ENCODE results near the gene A4GALT.
"Not testable (repeated sequence)": the region's sequence is repeated elsewhere in the genome, so short reads cannot be mapped to it uniquely, and the experiment has no call there.

Gene A4GALT

GRCh38 chr22:42679691-42680090 is 41.0 kb downstream of the A4GALT start:
- DNase-seq: no peak

- DNase-seq: no peak
These were observed 41.8 kb downstream of the A4GALT start for GRCh38 chr22:42678894-42679293.

- DNase-seq: not testable (repeated sequence)
These were observed 42.7 kb downstream of the A4GALT start for GRCh38 chr22:42677936-42678335.

DNA sequence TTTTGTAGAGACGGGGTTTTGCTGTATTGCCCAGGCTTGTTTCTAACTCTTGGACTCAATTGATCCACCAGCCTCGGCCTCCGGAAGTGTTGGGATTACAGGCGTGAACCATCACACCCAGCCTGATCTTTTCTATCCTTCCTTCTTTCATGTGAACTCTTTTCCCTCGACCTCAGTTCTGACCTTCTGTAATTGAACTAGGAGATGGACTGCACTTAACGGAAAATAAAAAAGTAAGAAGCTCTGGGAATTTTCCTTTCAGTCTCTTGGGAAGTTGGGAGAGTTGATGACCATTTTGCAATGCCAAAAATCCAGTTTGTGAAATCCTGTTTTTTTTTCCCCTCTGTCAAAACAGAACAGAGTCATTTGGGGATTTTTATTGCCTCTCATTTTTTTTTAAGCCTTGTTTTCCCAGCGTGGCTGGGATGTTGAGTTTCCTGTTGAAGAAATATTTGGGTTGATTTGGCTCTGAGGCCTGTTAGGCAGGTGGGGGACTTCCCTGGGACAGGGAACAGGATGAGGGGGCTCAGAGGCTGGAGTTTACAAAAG is 44.5 kb downstream of the A4GALT start:
- DNase-seq: no peak

DNA sequence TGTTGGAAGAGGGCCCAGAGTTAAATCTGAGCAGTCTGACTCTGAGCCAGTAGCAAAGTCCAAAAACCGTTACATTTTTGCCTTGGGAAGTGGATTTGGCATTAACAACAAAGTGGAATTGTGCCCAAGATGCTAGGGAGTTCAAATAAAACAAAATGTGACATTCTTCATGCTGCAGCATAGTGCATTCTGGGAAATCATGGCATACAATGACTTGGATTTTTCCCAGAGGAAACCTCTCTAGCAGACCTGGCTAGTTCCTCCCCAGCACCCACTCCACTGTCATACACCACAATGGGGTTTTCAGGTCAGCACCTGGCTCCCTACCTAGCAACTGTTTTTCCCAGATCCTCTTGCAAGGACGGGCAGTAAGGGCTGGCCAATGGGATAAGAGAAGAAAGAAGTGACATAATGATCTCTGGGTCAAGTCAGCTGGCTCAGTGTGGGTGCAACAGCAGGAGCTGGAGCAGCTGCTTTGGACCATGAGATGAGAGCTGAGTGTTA is 46.7 kb downstream of the A4GALT start:
- no peak for DNase-seq

- not testable (repeated sequence) for DNase-seq
These were observed 47.6 kb downstream of the A4GALT start for GRCh38 chr22:42673071-42673470.

- no peak for DNase-seq
These were observed 49.6 kb downstream of the A4GALT start for GRCh38 chr22:42670921-42671709.

DNA sequence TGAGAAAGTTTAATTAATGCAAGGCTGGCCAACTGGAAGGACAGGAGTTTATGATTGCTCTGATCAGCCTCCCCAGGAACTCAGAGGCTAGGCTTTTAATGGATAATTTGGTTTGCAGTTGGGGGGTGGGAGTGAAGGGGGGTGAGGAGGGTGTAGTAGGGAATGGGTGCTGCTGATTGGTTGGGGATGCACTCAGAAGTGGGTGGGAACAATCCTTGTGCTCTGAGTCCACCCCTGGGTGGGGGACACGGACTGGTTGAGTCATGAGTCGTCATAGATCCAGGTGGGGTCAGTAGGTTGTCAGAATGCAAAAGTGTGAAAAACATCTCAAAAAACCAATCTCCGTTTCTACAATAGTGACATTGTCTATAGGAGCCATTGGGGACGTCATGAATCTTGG is 50.6 kb downstream of the A4GALT start:
- no peak for DNase-seq

DNA sequence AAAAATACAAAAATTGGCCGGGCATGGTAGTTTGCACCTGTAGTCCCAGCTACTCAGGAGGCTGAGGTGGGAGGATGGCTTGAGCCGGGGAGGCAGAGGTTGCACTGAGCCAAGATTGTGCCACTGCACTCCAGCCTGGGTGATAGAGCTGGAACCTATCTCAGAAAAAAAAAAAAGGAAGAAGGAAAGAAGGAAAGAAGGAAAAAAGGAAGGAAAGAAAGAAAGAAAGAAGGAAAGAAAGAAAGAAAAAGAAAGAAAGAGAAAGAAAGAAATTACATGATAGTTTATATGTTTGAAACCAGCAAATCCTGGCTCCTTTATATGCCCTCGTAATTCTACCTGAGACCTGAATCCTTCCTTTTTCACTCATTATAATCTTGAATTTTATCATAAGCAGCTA is 54.3 kb downstream of the A4GALT start:
- DNase-seq: not testable (repeated sequence)

DNA sequence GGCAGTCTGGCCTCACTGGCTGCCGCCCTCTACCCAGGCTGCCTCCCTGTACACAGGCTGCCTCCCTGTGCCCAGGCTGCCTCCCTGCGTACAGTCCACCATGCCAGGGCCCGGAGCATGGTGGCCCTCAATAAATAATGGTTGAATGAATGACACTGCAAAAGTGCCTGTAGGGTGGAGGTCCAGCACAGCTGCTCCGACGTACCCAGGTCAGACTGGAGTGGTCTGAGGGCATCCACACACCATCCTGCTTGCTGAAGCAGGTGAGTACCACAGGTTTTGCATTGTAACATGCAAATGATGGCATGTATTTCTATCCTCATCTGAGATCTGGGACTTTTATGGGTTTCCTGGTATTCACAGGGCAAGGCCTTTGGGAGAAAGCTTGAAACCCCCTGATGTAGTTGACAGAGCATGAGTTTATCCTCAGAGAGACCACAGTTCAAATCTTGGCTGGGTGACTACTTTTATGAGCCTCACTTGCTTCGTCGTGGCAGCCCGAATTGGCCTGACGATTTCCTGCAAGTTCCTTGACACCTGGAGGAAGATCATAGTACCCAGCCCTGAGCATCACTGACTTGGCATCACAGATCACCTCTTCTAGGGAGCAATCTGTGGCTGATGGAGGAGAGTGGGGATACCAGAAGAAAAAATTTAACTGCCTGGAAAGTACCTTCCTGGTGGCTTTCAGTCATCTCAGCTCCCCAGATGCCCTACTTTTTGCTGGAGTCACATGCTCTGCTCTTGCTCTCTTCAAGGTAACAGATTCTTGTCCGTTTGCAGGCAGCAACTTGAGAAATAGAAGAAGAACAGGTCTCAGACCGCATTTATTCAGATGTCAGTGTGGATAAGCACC is 55.5 kb downstream of the A4GALT start:
- DNase-seq: no peak

- DNase-seq: peak; percentile 37 to 84 (median 73)
These were observed 58.5 kb downstream of the A4GALT start for GRCh38 chr22:42661985-42662831.

- no peak for DNase-seq
These were observed 64.1 kb downstream of the A4GALT start for GRCh38 chr22:42656578-42656977.

GRCh38 chr22:42655693-42656092 is 65.0 kb downstream of the A4GALT start:
- no peak for DNase-seq

DNA sequence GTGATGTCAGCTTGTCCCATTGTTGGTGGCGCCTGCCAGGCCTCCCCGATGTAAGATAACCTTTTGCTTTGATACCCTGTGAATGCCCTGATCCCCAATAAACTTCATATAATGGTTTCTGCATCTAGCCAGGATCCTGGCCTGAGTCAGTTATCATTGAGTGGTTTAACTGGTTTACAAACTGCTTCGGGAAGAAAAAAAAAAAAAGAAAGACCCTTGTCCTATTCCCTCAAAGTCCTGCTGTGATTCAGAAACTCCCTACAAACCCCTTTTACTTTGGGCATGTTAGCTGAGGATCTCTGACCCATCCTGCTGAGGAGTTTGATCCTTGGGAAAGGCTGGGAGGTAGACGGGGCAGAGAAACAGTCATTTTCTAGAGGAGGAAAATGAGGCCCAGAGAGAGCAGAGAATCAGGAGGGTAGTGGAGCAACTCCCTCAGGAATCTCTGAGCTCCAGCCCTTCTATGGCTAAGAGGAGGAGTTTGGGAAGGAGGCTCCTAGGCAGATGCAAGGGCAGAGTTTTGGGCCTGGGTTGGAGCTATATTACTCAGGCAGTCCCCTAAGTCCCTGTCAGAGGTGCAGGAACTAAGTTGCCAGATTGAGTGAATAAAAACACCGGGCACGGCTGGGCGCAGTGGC is 66.1 kb downstream of the A4GALT start:
- DNase-seq: no peak

DNA sequence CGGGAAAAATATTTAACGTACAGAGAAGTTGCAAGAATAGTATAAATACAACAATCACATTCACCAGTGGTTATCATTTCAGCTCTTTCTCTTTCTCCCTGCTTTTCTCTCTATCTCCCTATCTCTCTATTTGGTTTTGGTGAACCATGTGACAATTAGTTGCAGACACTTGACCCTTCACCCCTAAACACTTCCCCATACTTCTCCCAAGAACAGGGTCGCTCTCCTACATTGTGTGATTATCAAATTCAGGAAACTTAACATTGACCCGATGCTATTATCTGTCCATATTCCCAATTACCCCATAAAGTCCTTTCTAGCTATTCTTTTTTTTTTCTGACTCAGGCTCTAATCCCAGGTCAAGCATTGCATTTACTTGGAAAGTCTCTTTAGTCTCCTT is 66.7 kb downstream of the A4GALT start:
- no peak for DNase-seq

DNA sequence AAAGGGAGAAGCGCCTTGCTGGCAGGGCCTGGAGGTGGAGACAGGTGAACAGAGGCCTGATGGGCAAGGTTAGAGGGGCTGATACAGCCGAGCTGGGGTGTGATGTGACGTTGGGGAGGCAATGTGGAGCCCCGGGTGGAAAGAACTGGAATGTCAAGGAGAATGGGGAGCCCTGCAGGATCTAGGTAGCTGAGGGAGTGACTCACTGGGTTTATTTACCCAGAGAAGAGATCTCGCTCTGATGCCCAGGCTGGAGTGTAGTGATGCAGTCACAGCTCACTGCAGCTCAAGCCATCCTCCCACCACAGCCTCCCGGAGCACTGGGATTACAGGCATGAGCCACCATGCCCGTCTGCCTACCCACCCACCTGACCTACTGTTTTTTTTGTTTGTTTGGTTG is 69.5 kb downstream of the A4GALT start:
- DNase-seq: no peak

- peak; percentile 61 to 88 (median 76) for DNase-seq
These were observed 71.2 kb downstream of the A4GALT start, which contains the start of gene CYB5R3 for GRCh38 chr22:42649246-42650099. TSS of gene CYB5R3 (minus strand) at chr22:42649392. CDS start at chr22:42649315, 77 bp downstream.

GRCh38 chr22:42648368-42649245 is 72.1 kb downstream of the A4GALT start:
- DNase-seq: peak in 3 of 6 experiments; percentile 52 to 65 (median 54)

GRCh38 chr22:42648017-42648367 is 72.7 kb downstream of the A4GALT start:
- DNase-seq: no peak

Measured in stimulated activated naive CD4-positive, alpha-beta T cell (primary cell).